22Rv1 (cell line): ENCODE data around the gene DOK6.

Experiments used
- ZFX ChIP-seq: fragments of 450-650 bp; IDR thresholded peaks from 2 replicates; pipeline ENCODE4 v1.6.1; 2017; ENCODE audit warnings: antibody characterized with exemption, borderline replicate concordance
- TF ChIP-seq, protein P1 (sequence below): fragments of 450-650 bp; IDR thresholded peaks from 2 replicates; pipeline ENCODE4 v1.5.1; 2017; ENCODE audit warnings: mild to moderate bottlenecking

DNA sequence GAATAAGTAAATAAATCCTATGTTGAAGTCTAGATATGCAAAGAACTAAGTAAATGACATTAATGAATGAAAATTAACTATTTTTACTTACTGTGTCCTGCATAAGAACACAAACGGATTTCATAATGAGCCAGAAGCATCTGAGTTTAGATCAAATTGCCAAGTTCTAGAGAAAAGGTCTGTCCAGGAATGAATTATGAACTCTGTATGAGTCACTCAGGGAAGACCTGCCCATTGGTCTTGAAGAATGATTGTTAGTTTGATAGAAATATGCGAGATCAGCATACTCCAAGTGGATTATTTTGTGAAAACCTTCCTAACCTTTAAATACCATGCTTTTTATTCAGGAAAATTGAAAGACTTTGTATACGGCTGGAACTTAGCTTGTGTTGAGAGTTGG, 189.5 kb downstream of the DOK6 start:
- TF ChIP-seq, protein P1, sequence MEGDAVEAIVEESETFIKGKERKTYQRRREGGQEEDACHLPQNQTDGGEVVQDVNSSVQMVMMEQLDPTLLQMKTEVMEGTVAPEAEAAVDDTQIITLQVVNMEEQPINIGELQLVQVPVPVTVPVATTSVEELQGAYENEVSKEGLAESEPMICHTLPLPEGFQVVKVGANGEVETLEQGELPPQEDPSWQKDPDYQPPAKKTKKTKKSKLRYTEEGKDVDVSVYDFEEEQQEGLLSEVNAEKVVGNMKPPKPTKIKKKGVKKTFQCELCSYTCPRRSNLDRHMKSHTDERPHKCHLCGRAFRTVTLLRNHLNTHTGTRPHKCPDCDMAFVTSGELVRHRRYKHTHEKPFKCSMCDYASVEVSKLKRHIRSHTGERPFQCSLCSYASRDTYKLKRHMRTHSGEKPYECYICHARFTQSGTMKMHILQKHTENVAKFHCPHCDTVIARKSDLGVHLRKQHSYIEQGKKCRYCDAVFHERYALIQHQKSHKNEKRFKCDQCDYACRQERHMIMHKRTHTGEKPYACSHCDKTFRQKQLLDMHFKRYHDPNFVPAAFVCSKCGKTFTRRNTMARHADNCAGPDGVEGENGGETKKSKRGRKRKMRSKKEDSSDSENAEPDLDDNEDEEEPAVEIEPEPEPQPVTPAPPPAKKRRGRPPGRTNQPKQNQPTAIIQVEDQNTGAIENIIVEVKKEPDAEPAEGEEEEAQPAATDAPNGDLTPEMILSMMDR: no peak
- no peak for TF ChIP-seq ZFX
